Stimulated activated CD8-positive, alpha-beta memory T cell treated with anti-CD3 and anti-CD28 coated beads, Interleukin-15, amount 100 ng/mL, for 48 hours (primary cell): ENCODE measurements around the gene BTN2A1.
"Not testable (repeated sequence)": the region's sequence is repeated elsewhere in the genome, so short reads cannot be mapped to it uniquely, and the experiment has no call there.

Source experiments
- DNase-seq, 2 donors: peaks; one replicate each; pipeline ENCODE4 v3.0.0-alpha.2; 2020; ENCODE audit warnings: low read depth in 2 of 2

Gene BTN2A1

DNA sequence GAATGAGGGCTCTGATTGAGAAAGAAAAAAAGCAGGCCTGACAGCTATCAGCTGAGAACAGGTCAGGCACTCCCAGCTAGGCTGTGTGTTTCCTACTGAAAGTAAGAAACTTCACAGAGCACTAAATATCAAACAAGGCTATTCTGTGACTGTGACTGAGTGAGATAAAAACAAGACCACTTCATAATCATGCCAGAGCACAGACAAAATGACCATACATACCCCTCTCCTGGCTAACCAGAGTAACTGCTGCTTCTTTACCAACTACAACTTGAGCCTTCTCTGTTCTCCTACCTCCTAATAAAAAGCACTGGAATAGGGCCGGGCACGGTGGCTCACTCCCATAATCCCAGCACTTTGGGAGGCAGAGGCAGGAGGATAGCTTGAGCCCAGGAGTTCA is 35.5 kb downstream of the BTN2A1 start:
- no peak for DNase-seq

DNA sequence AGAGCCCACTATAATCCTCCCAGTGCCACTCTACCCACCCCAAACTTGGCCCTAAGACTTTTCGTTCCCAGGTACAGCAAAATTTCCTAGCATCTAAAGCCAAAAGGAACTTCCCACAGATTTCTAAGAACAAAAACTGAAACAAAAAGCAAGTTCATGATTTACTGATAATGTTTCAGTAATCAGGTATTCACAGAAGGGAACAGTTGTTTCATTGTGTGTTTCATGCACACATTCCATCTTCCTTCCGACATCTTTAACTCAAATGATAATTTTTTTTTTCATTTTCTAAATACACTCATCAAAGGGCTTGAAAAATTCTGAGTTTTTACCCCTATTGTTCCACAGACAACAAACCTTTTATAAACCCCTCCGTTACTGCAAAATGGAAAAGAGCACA is 36.4 kb downstream of the BTN2A1 start:
- DNase-seq = no peak

DNA sequence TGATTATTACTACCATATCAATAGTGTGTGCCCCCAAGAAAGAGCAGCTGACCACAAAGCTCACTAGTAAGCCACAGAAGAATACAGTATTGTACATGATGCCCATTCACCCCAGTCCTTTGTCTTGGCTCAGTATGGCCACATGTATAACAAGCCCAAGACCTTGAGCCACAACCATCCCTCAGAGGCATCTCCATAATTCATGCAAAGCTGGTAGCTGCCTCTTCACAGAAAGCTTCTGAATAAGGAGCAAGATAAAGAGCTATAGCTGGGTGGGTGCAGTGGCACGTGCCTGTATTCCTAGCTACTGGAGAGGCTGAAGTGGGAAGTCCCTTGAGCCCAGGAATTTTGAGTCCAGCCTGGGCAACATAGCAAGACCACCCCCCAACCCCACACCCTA is 37.5 kb downstream of the BTN2A1 start:
- no peak for DNase-seq

DNA sequence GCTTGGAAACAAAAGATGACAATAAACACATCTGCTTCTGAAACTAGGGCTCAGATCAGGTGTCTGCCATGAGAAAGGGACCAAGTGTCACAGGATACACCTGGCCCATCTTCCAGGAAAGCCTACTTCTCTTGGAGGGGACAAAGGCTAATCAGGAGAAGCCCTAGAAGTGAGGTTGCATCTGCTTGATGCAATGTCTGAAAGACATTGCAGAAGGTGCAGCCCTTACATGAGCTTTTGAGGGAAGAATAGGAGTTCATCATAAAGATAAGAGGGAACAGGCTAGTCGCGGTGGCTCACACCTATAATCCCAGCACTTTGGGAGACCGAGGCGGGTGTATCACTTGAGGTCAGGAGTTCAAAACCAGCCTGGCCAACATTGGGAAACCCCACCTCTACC is 39.9 kb downstream of the BTN2A1 start:
- DNase-seq = no peak

DNA sequence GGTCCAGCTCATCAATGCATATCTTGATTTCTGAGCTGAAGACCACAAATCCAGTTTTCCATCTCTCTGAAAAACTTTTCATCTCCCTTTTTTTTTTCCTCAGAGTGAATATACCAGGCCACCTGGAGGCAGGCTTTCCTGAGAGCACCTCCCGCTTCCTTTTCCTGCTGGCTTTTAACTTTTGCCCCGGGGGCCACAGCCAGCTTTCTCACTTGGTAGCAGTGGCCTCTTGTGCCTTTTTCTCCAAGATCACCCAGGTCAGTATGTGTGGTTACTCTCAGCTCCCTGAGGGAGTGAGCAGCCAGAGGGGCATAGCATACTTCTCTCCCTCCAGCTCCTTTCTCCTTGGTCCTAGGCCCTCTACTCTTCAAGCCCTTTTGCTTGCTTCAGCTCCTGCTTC is 42.3 kb downstream of the BTN2A1 start, which contains the start of gene BTN1A1:
Gene BTN1A1 (plus strand): TSS at position 202 of the 400 bp plus-strand sequence. CDS start 984 bp downstream, outside the sequence.
- DNase-seq = no peak

DNA sequence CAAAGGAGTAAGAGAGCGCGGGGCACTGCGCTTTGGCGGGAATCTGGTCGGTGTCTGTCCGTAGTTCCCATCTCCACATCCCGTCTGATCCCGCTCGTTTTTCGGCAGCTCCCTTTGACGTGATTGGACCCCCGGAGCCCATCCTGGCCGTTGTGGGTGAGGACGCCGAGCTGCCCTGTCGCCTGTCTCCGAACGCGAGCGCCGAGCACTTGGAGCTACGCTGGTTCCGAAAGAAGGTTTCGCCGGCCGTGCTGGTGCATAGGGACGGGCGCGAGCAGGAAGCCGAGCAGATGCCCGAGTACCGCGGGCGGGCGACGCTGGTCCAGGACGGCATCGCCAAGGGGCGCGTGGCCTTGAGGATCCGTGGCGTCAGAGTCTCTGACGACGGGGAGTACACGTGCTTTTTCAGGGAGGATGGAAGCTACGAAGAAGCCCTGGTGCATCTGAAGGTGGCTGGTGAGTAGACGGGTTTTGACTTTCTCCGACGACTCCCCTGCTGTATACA is 43.8 kb downstream of the BTN2A1 start:
- peak in 1 of 2 donors; percentile 10 for DNase-seq

DNA sequence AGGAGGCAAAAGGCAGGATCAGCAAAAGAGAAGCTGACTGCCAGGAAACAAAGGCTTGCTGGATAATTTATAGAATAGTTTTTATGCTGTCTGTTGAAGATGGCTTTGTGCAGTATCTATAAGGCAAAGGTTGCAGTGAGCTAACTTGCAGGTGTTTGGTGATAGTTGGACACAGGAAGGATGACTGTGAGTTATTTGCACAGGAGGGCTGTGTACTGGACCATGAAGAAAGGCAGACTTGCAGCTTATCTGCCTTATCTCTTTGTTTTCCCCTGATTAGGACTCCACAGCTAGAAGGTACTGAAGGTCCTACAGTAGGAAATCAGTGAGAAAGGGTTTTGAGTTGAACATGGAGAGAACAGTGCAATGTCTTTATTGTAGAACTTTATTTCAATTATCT is 44.4 kb downstream of the BTN2A1 start:
- DNase-seq = no peak

DNA sequence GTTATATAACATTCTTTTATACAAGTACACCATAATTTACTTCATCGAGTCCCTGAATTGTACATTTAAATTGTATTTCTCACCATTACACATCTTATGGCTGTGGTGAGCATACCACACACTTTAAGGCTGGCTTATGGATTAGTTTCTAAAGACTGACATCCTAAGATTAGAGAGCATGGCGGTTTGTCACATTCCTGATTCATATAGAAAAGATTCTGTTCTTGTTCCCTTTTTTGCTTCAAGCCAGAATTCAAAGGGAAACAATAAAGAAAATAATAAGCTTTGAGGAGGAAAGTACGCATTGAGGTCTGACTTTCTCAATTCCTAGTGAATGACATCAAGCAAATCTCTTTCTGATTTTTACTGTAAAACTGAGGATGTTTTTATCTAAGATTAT is 44.9 kb downstream of the BTN2A1 start:
- DNase-seq = no peak

DNA sequence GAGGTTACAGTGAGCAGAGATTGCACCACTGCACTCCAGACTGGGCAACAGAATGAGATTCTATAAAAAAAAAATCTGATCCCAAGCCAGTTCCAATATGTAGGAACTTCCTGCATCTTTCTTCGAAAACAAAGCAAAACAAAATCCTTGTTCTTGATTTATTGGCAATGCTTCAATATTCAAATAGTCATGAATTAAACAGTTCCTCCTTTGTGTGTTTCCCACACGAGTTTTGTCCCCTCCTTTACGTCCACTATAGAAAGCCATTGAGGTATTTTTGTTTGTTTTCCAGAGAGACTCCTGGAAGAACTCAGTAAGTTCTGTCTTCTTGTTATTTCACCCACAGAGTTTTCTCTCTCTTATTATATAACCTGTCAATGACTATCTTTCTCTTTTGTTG is 49.9 kb downstream of the BTN2A1 start:
- no peak for DNase-seq

DNA sequence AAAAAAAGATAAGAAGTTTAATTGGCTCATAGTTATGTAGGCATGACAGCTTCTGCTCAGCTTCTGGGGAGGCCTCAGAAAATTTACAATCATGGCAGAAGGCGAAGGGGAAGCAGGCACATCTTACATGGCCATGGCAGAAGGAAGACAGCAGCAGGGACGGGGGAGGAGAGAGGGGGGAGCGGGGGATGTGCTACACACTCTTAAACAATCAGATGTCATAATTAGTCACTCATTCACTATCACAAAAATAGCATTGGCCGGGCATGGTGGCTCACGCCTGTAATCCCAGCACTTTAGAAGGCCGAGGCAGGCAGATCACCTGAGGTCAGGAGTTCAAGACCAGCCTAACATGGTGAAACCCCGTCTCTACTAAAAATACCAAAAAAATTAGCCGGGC is 53.3 kb downstream of the BTN2A1 start:
- not testable (repeated sequence) for DNase-seq

DNA sequence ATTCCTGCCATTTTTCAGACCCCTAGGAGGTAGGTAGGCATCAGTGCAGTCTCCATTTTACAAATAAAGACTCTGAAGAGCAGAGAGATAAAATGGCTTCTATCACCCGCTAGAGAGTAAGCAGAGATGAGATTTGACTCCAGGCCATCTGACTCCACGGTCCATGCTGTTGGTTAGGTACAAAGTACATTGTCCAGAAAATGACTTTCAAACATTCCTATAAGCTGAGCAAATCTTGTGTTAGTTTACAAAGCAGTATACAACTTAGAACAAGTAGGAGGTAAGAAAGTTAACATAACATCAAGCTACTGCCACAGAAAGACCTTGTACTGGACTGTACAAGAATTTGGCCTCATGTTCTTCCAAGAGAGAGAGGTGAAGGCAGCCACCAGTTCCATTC is 57.2 kb downstream of the BTN2A1 start:
- DNase-seq = no peak

DNA sequence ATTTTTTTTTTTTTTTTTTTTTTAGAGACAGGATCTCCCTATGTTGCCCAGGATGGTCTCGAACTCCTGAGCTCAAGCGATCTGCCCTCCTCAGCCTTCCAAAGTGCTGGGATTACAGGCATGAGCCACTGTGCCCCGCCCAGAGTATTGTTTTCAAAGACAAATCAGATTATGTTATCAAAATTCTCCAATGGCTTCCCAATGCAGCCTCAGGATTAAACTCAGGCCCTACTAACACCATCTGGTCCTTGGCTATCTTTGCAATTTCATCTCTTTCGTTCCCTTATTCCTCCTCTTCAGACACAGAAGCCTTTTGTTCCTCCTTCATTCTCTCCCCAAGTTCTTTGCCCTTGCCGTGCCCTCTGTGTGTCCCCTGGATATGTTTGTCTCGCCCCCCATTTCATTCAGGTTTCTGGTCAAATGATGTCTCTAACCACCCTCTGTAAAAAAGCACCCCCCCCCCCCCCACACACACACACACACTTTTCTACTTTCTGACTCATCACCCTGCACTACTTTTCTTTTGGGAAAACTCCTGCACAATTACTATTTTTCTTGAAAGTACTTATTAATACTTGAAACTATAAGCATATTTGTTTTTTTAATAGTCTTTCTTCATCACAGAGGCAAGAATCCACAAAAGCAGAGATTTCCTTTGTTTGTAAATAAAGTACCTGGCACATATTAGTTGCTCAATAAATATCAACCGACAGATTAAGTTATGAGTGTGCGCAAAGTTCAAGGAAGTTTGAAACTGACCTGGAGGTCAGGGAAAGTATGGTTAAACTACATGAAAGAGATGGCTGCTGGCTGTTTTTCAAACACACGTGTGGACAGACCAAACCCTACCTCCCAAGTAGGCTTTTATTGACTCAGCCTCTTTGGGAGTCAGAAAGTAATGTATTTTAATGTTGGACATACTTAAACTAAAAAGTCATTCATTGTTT is 59.0 kb downstream of the BTN2A1 start:
- no peak for DNase-seq
